SK-N-SH (cell line): ENCODE results near the gene PHF21A.

ENCODE experiments used
- CTCF ChIP-seq: fragments of 200-600 bp; sonication (generic); IDR thresholded peaks from 2 replicates; pipeline ENCODE4 v1.6.1; 2017; ENCODE audit warnings: antibody characterized with exemption, mild to moderate bottlenecking, moderate library complexity
- FOSL2 ChIP-seq: IDR thresholded peaks from 2 replicates; pipeline ENCODE4 v1.4.0; 2012; ENCODE audit warnings: low read depth, mild to moderate bottlenecking, moderate library complexity, borderline replicate concordance
- MAX ChIP-seq: IDR thresholded peaks from 2 replicates; pipeline ENCODE4 v1.4.0; 2012; ENCODE audit warnings: low read depth
- NRF1 ChIP-seq: IDR thresholded peaks from 2 replicates; pipeline ENCODE4 v1.6.1; 2012; ENCODE audit warnings: low read depth, mild to moderate bottlenecking, low read length
- POLR2AphosphoS5 ChIP-seq: IDR thresholded peaks from 2 replicates; pipeline ENCODE4 v1.6.1; 2012; ENCODE audit warnings: low read depth, low read length
- SIN3A ChIP-seq: IDR thresholded peaks from 2 replicates; pipeline ENCODE4 v1.6.1; 2012; ENCODE audit warnings: low read depth, mild to moderate bottlenecking, low read length, moderate library complexity, borderline replicate concordance
- TAF1 ChIP-seq: IDR thresholded peaks from 2 replicates; pipeline ENCODE4 v1.6.1; 2012; ENCODE audit warnings: low read depth, mild to moderate bottlenecking, low read length, moderate library complexity, borderline replicate concordance
- TCF12 ChIP-seq: IDR thresholded peaks from 2 replicates; pipeline ENCODE4 v1.4.0; 2012
- YY1 ChIP-seq: IDR thresholded peaks from 2 replicates; pipeline ENCODE4 v1.4.0; 2012; ENCODE audit warnings: low read depth, mild to moderate bottlenecking
- TF ChIP-seq, protein P1 (sequence below): fragments of 150-350 bp; IDR thresholded peaks from 2 replicates; pipeline ENCODE4 v1.6.1; 2016; ENCODE audit warnings: mild to moderate bottlenecking, low read depth, low read length

GRCh38 chr11:46057489-46057888 is 63.8 kb downstream of the PHF21A start:
- TF ChIP-seq NRF1 (no peak), TAF1 (no peak), YY1 (no peak), TCF12 (no peak), FOSL2 (no peak), CTCF (no peak), POLR2AphosphoS5 (no peak), MAX (no peak), SIN3A (no peak)
- TF ChIP-seq, protein P1, sequence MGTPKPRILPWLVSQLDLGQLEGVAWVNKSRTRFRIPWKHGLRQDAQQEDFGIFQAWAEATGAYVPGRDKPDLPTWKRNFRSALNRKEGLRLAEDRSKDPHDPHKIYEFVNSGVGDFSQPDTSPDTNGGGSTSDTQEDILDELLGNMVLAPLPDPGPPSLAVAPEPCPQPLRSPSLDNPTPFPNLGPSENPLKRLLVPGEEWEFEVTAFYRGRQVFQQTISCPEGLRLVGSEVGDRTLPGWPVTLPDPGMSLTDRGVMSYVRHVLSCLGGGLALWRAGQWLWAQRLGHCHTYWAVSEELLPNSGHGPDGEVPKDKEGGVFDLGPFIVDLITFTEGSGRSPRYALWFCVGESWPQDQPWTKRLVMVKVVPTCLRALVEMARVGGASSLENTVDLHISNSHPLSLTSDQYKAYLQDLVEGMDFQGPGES: no peak
